ENCODE measurements around the gene IFITM1.

- TF ChIP-seq E2F1 (CRISPR knock-in tag; IDR thresholded peaks at IDR 0.05) (no peak), TCF7 (CRISPR knock-in tag; IDR thresholded peaks at IDR 0.05; ENCODE audit: low read depth) (no peak), TEAD1 (CRISPR knock-in tag; IDR thresholded peaks at IDR 0.05) (no peak), CTCF (IDR thresholded peaks at IDR 0.05) (no peak), JUN (CRISPR knock-in tag; IDR thresholded peaks at IDR 0.05) (no peak), CREM (CRISPR knock-in tag; IDR thresholded peaks at IDR 0.05) (no peak), ZNF121 (CRISPR knock-in tag; IDR thresholded peaks at IDR 0.05) (no peak), USF2 (CRISPR knock-in tag; IDR thresholded peaks at IDR 0.05) (no peak), STAT6 (CRISPR knock-in tag; conservative IDR thresholded peaks at IDR 0.05; ENCODE audit: low read depth) (no peak), ZNF416 (CRISPR knock-in tag; IDR thresholded peaks at IDR 0.05) (no peak), ATF6 (CRISPR knock-in tag; IDR thresholded peaks at IDR 0.05) (no peak)
Measured at GRCh38 chr11:289398-289711, 24.5 kb upstream of the IFITM1 start.
